ENCODE data around the gene ETS2.

GRCh38 chr21:38852278-38852677, 46.5 kb downstream of the ETS2 start:
- TF ChIP-seq CTCF (IDR thresholded peaks at IDR 0.05) (no peak), POLR2A (IDR thresholded peaks at IDR 0.05) (no peak)

Measured in lower leg skin (tissue), 3 donors.